OCI-LY7 (cell line): Measurements from ENCODE around the gene JDP2. TPM values are rescaled to one million over a fixed set of nuclear protein-coding genes. Genes with fewer than 3 reads are reported as not detected.

Source experiments
- BruUV-seq: library from RNA; stranded (reverse); fragments of 400-500 nt; replicated peaks from 2 replicates; lab custom pipeline; 2021; lab: Mats Ljungman, UMichigan
- CTCF ChIA-PET: fragments of 300-600 bp; sonication (Branson Sonifier 250); formaldehyde crosslinking; loops from one replicate; lab custom pipeline; 2022; ENCODE audit warnings: antibody characterized with exemption; ENCODE audit not compliant: unreplicated experiment; lab: Charles Lee
- POLR2A ChIA-PET: fragments of 300-600 bp; sonication (Branson Sonifier 250); formaldehyde crosslinking; loops from one replicate; lab custom pipeline; 2022; ENCODE audit warnings: antibody characterized with exemption; lab: Charles Lee
- DNase-seq: peaks from one replicate; pipeline ENCODE4 v3.0.0-alpha.2; 2015; ENCODE audit warnings: low spot score
- H2AFZ ChIP-seq: fragments of 200-600 bp; sonication (generic), shearing (Covaris generic); 2 replicates; pipeline ENCODE4 v1.6.1; 2014; ENCODE audit warnings: mild to moderate bottlenecking, antibody characterized with exemption, low read length, moderate library complexity
- H3K27ac ChIP-seq: fragments of 200-600 bp; sonication (generic); 2 replicates; pipeline ENCODE4 v1.5.1; 2014; ENCODE audit warnings: mixed run types, low read depth, mild to moderate bottlenecking, moderate library complexity, low read length, inconsistent platforms; ENCODE audit not compliant: poor library complexity, severe bottlenecking
- H3K36me3 ChIP-seq: fragments of 200-600 bp; sonication (generic); 2 replicates; pipeline ENCODE4 v1.6.1; 2014; ENCODE audit warnings: mild to moderate bottlenecking, antibody characterized with exemption, low read length, moderate library complexity, mixed read lengths; ENCODE audit not compliant: insufficient read depth
- H3K4me1 ChIP-seq: fragments of 200-600 bp; sonication (generic); 2 replicates; pipeline ENCODE4 v1.5.1; 2014; ENCODE audit warnings: mild to moderate bottlenecking, low read length; ENCODE audit not compliant: insufficient read depth, poor library complexity, severe bottlenecking
- H3K4me2 ChIP-seq: fragments of 200-600 bp; sonication (generic); 2 replicates; pipeline ENCODE4 v1.6.1; 2014; ENCODE audit warnings: mild to moderate bottlenecking, low read length
- H3K4me3 ChIP-seq: fragments of 200-600 bp; sonication (generic); 2 replicates; pipeline ENCODE4 v1.5.1; 2014; ENCODE audit warnings: mild to moderate bottlenecking, low read depth, low read length; ENCODE audit not compliant: poor library complexity, severe bottlenecking
- H3K79me2 ChIP-seq: fragments of 200-600 bp; sonication (generic); 2 replicates; pipeline ENCODE4 v1.6.1; 2016; ENCODE audit warnings: low read depth, mild to moderate bottlenecking, low read length, moderate library complexity, mixed read lengths; ENCODE audit not compliant: insufficient read depth
- H3K9me2 ChIP-seq: fragments of 200-600 bp; sonication (generic); 2 replicates; pipeline ENCODE4 v1.6.1; 2016; ENCODE audit warnings: mild to moderate bottlenecking, low read length, mixed read lengths; ENCODE audit not compliant: insufficient read depth
- H3K9me3 ChIP-seq: fragments of 200-600 bp; sonication (generic); 2 replicates; pipeline ENCODE4 v1.6.1; 2014; ENCODE audit warnings: mild to moderate bottlenecking, mixed run types, low read length, mixed read lengths
- H4K20me1 ChIP-seq: fragments of 200-600 bp; sonication (generic); 2 replicates; pipeline ENCODE4 v1.6.1; 2014; ENCODE audit warnings: mild to moderate bottlenecking, antibody characterized with exemption, low read length, moderate library complexity, mixed read lengths; ENCODE audit not compliant: insufficient read depth
- EZH2phosphoT487 ChIP-seq: fragments of 200-600 bp; sonication (generic); IDR thresholded peaks from 2 replicates; pipeline ENCODE4 v1.6.1; 2018; ENCODE audit warnings: low read depth, borderline replicate concordance, mild to moderate bottlenecking, mixed run types, antibody characterized with exemption, low read length, moderate library complexity, mixed read lengths
- intact Hi-C: fragments of 100-400 bp; cut with micrococcal nuclease; formaldehyde crosslinking; loops from one replicate; pipeline ENCODE4 v1.10.0; 2022; ENCODE audit not compliant: unreplicated experiment
- total RNA-seq, 2 experiments: library from RNA; depleted of rRNA in 1 of 2; stranded (reverse); fragments of >200 nt in 1 of 2; shearing (Covaris generic) in 1 of 2; gene quantifications; 2 replicates each; pipeline ENCODE4 v1.2.3, GENCODE V29; 2014 to 2022
- TF ChIP-seq, protein P1 (sequence below): fragments of 200-600 bp; sonication (generic); conservative IDR thresholded peaks from 2 replicates; pipeline ENCODE4 v1.5.1; 2014; ENCODE audit warnings: mild to moderate bottlenecking, antibody characterized with exemption, low read length, moderate library complexity, mixed read lengths

The JDP2 gene
- total RNA-seq, 2 experiments from 2014 or later = 45.7 to 62.7 TPM

DNA sequence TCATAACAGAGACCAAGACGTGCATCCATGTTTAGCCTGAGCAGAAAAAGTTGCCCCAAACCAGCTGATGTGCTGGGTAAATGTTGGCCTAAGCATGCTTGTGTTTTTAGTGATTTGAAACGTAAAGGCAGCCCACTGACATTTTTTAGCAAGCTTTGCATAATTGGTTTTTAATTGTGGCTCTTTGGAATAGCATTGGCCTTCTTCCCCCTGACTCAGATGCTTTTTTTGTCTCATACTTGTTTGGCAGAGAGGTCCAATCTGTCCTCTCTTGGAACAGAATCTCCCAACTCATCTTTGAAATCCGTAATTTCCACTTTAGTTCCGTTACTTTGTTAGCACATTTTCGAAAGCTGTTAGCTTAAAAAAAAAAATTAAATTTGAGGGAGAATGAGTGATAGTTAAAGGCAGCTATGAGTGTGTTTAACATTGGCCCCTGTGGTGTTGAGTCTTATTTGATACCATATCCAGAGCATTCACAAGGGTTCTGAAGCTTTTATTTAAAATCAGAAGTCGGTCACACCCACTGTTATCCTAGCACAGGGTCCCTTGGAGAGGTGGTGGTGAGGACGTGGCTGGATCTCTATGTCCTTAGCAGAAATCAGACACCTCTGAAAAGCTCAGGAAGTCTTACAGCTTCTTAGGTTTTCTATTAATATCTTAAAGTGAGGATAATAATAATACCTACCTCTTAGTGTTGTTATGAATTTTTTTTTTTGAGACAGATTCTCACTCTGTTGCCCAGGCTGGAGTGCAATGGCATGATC is 15.6 kb downstream of the JDP2 start:
- H3K4me1 ChIP-seq = peaks cover 93% of the 10 kb centered on the region
- no peak overlapping the region for H3K4me2 ChIP-seq
- H3K36me3 ChIP-seq = peaks cover 97% of the 10 kb centered on the region
- H3K9me2 ChIP-seq = no peaks in the 10 kb centered on the region
- no peaks in the 10 kb centered on the region for H4K20me1 ChIP-seq
- H3K9me3 ChIP-seq = no peaks in the 10 kb centered on the region
- DNase-seq = no peak
- POLR2A ChIA-PET = interaction anchor here (0.7 to 1.1 kb wide), 2 partner anchors 12 to 85 kb away, joined by 3 to 5 read pairs; no protein-coding TSS in a partner anchor
- intact Hi-C loops = no loop called here
- peaks cover 72% of the 10 kb centered on the region; the same call in 1 of the 2 replicates for H3K79me2 ChIP-seq
- no peak overlapping the region for H3K4me3 ChIP-seq
- no TSS peak for BruUV-seq
- TF ChIP-seq, protein P1, sequence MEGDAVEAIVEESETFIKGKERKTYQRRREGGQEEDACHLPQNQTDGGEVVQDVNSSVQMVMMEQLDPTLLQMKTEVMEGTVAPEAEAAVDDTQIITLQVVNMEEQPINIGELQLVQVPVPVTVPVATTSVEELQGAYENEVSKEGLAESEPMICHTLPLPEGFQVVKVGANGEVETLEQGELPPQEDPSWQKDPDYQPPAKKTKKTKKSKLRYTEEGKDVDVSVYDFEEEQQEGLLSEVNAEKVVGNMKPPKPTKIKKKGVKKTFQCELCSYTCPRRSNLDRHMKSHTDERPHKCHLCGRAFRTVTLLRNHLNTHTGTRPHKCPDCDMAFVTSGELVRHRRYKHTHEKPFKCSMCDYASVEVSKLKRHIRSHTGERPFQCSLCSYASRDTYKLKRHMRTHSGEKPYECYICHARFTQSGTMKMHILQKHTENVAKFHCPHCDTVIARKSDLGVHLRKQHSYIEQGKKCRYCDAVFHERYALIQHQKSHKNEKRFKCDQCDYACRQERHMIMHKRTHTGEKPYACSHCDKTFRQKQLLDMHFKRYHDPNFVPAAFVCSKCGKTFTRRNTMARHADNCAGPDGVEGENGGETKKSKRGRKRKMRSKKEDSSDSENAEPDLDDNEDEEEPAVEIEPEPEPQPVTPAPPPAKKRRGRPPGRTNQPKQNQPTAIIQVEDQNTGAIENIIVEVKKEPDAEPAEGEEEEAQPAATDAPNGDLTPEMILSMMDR = no peak
- no peak for TF ChIP-seq EZH2phosphoT487
- CTCF ChIA-PET = interaction anchor here (0.7 kb wide), 1 partner anchor 11 kb away, joined by 3 read pairs; no protein-coding TSS in a partner anchor
- H2AFZ ChIP-seq = no peak overlapping the region
- H3K27ac ChIP-seq = no peak overlapping the region

GRCh38 chr14:75445236-75445635 is 17.4 kb downstream of the JDP2 start:
- Histone ChIP-seq H3K4me3 (no peak overlapping the region), H3K36me3 (peaks cover 98% of the 10 kb centered on the region), H3K79me2 (peaks cover 62% of the 10 kb centered on the region; the same call in 1 of the 2 replicates), H2AFZ (no peak overlapping the region), H3K4me1 (peaks cover 93% of the 10 kb centered on the region), H3K9me3 (no peaks in the 10 kb centered on the region), H3K4me2 (no peak overlapping the region), H4K20me1 (no peaks in the 10 kb centered on the region), H3K9me2 (no peaks in the 10 kb centered on the region), H3K27ac (no peak overlapping the region)
- ChIA-PET CTCF (no interaction called here), POLR2A (interaction anchor here (1.0 to 1.9 kb wide), 3 partner anchors 8 to 42 kb away, joined by 4 to 8 read pairs (median 6); no protein-coding TSS in a partner anchor)
- TF ChIP-seq EZH2phosphoT487 = no peak
- TF ChIP-seq, protein P1 = no peak
- intact Hi-C loops = no loop called here
- BruUV-seq = no TSS peak
- DNase-seq = no peak
